Activated T-cell treated with anti-CD3 and anti-CD28 coated beads, Interleukin-2, amount 50 U/mL, for 48 hours (primary cell): ENCODE results near the gene TAS2R31.

Source experiments
- DNase-seq, 2 experiments: peaks; one replicate each; pipeline ENCODE4 v3.0.0-alpha.2; 2020

TAS2R31 gene

GRCh38 chr12:10994307-10994706, 36.9 kb downstream of the TAS2R31 start:
- DNase-seq, result no peak

- no peak for DNase-seq
Observed at GRCh38 chr12:10989107-10989506, 42.1 kb downstream of the TAS2R31 start.

GRCh38 chr12:10986812-10987211, 44.4 kb downstream of the TAS2R31 start, which contains the start of gene TAS2R50:
Gene TAS2R50 (minus strand): TSS chr12:10986912. CDS start chr12:10986860, 52 bp downstream.
- DNase-seq, result no peak

GRCh38 chr12:10982244-10982643, 49.0 kb downstream of the TAS2R31 start:
- no peak for DNase-seq
